GM12878 (cell line): ENCODE results near the gene CLDN16. TPM values are rescaled to one million over a fixed set of nuclear protein-coding genes. Genes with fewer than 3 reads are reported as not detected.

Experiments used
- ATAC-seq: fragments of 200-7000 bp; cut with Tn5 transposase; 3 replicates; pipeline ENCODE4 v1.9.1; 2020; ENCODE audit warnings: mild to moderate bottlenecking, moderate library complexity
- BruUV-seq: library from RNA; stranded (reverse); fragments of 400-500 nt; replicated peaks from 2 replicates; lab custom pipeline; 2021; lab: Mats Ljungman, UMichigan
- CTCF ChIA-PET: fragments of 300-600 bp; sonication (Branson Sonifier 250); formaldehyde crosslinking; extraction: SDS; loops from one replicate; lab custom pipeline; 2021; ENCODE audit warnings: inconsistent platforms; lab: Yijun Ruan, JAX
- POLR2A ChIA-PET: fragments of 350-600 bp; formaldehyde crosslinking; extraction: SDS; loops from one replicate; lab custom pipeline; 2021; ENCODE audit warnings: inconsistent platforms; lab: Charles Lee
- RAD21 ChIA-PET: fragments of 300-600 bp; sonication (Branson Sonifier 250); formaldehyde crosslinking; loops from one replicate; lab custom pipeline; 2023; ENCODE audit warnings: antibody characterized with exemption; ENCODE audit not compliant: unreplicated experiment; lab: Charles Lee
- SMC1A ChIA-PET: fragments of 300-600 bp; sonication (Branson Sonifier 250); formaldehyde crosslinking; loops from one replicate; lab custom pipeline; 2023; ENCODE audit not compliant: unreplicated experiment, uncharacterized antibody; lab: Charles Lee
- DNase-seq: peaks from one replicate; pipeline ENCODE4 v3.0.0-alpha.2; 2011; ENCODE audit warnings: low read depth, low spot score
- FAIRE-seq: peaks from 3 replicates; lab custom pipeline; 2011; peaks lifted over from hg19 to GRCh38; lab: Jason Lieb, UNC
- H2AFZ ChIP-seq: 2 replicates; pipeline ENCODE4 v1.6.0; 2011; ENCODE audit warnings: low read depth, low read length, control low read depth; ENCODE audit not compliant: control insufficient read depth
- H3K27ac ChIP-seq: 2 replicates; pipeline ENCODE4 v1.5.1; 2011; ENCODE audit warnings: control low read depth; ENCODE audit not compliant: control insufficient read depth, insufficient read depth
- H3K27me3 ChIP-seq, 2 experiments: replicated peaks in 1 of 2; 2 replicates each; pipeline versions ENCODE4 v1.6.0 to v1.6.1; 2011; ENCODE audit warnings: low read length in 1 of 2; ENCODE audit not compliant: control insufficient read depth in 2 of 2, insufficient read depth in 2 of 2
- H3K36me3 ChIP-seq, 2 experiments: 2 replicates each; pipeline ENCODE4 v1.5.1; 2011; ENCODE audit warnings: low read length in 1 of 2; ENCODE audit not compliant: control insufficient read depth in 2 of 2, insufficient read depth in 2 of 2
- H3K4me1 ChIP-seq: 2 replicates; pipeline ENCODE4 v1.6.1; 2011; ENCODE audit warnings: mild to moderate bottlenecking, low read length, moderate library complexity, mixed read lengths; ENCODE audit not compliant: control insufficient read depth, insufficient read depth
- H3K4me2 ChIP-seq: 2 replicates; pipeline ENCODE4 v1.6.0; 2011; ENCODE audit warnings: control low read depth; ENCODE audit not compliant: control insufficient read depth, insufficient read depth
- H3K4me3 ChIP-seq: fragments of 200-600 bp; sonication (generic); 2 replicates; pipeline ENCODE4 v1.5.1; 2016
- H3K79me2 ChIP-seq: 2 replicates; pipeline ENCODE4 v1.6.0; 2011; ENCODE audit warnings: low read length; ENCODE audit not compliant: control insufficient read depth, insufficient read depth
- H3K9ac ChIP-seq: 2 replicates; pipeline ENCODE4 v1.8.0; 2011; ENCODE audit warnings: low read length, control low read depth, mixed read lengths; ENCODE audit not compliant: control insufficient read depth, insufficient read depth
- H3K9me3 ChIP-seq: replicated peaks from 3 replicates; pipeline ENCODE4 v1.5.1; 2011; ENCODE audit warnings: mild to moderate bottlenecking, low read length; ENCODE audit not compliant: control insufficient read depth, insufficient read depth
- H4K20me1 ChIP-seq: 2 replicates; pipeline ENCODE4 v1.6.0; 2011; ENCODE audit not compliant: control insufficient read depth, insufficient read depth
- ASH2L ChIP-seq: fragments of 300-600, 200-600 bp; sonication (generic); IDR thresholded peaks from 2 replicates; pipeline ENCODE4 v1.6.1; 2017; ENCODE audit warnings: low read depth, mild to moderate bottlenecking, borderline replicate concordance
- ATF7 ChIP-seq: fragments of 450-650 bp; IDR thresholded peaks from 2 replicates; pipeline ENCODE4 v1.6.1; 2016; ENCODE audit warnings: low read depth, mild to moderate bottlenecking
- BACH1 ChIP-seq: fragments of 450-650 bp; IDR thresholded peaks from 2 replicates; pipeline ENCODE4 v1.6.1; 2017; ENCODE audit warnings: mild to moderate bottlenecking, borderline replicate concordance
- BHLHE40 ChIP-seq, 2 experiments: fragments of 450-650 bp in 1 of 2; IDR thresholded peaks; 2 replicates each; pipeline ENCODE4 v1.6.1; 2011 to 2017; ENCODE audit warnings: low read depth in 2 of 2, borderline replicate concordance in 1 of 2, improper control_type of control experiment in 1 of 2, low read length in 1 of 2, mild to moderate bottlenecking in 1 of 2
- BMI1 ChIP-seq: fragments of 450-650 bp; IDR thresholded peaks from 2 replicates; pipeline ENCODE4 v1.6.1; 2016; ENCODE audit warnings: mild to moderate bottlenecking, moderate library complexity, borderline replicate concordance
- CBFB ChIP-seq: IDR thresholded peaks from 2 replicates; pipeline ENCODE4 v1.6.1; 2016; ENCODE audit warnings: antibody characterized with exemption, low read depth
- HCFC1 ChIP-seq: fragments of 150-350 bp; IDR thresholded peaks from 2 replicates; pipeline ENCODE4 v1.6.1; 2014; ENCODE audit warnings: low read length
- HDAC6 ChIP-seq: fragments of 200-600 bp; sonication (generic); IDR thresholded peaks from one replicate; pipeline ENCODE4 v1.8.0; 2017; ENCODE audit warnings: antibody characterized with exemption; ENCODE audit not compliant: unreplicated experiment
- LARP7 ChIP-seq: fragments of 450-650 bp; IDR thresholded peaks from 2 replicates; pipeline ENCODE4 v1.6.1; 2017; ENCODE audit warnings: mild to moderate bottlenecking
- NFYB ChIP-seq: IDR thresholded peaks from 2 replicates; pipeline ENCODE4 v1.6.1; 2011; ENCODE audit warnings: low read depth, mild to moderate bottlenecking, low read length, improper control_type of control experiment, moderate library complexity; ENCODE audit not compliant: insufficient read depth
- RELB ChIP-seq: fragments of 450-650 bp; IDR thresholded peaks from 2 replicates; pipeline ENCODE4 v1.6.1; 2017; ENCODE audit warnings: low read depth, mild to moderate bottlenecking, moderate library complexity
- RUNX3 ChIP-seq: IDR thresholded peaks from 2 replicates; pipeline ENCODE4 v1.6.1; 2012; ENCODE audit warnings: low read length, inconsistent platforms
- SPI1 ChIP-seq: IDR thresholded peaks from 2 replicates; pipeline ENCODE4 v1.6.1; 2011; ENCODE audit warnings: low read depth, mild to moderate bottlenecking, low read length, moderate library complexity, borderline replicate concordance; ENCODE audit not compliant: insufficient read depth
- STAT1 ChIP-seq: fragments of 450-650 bp; conservative IDR thresholded peaks from 2 replicates; pipeline ENCODE4 v1.6.1; 2014; ENCODE audit warnings: antibody characterized with exemption, mild to moderate bottlenecking
- USF1 ChIP-seq: IDR thresholded peaks from 2 replicates; pipeline ENCODE4 v1.6.1; 2011; ENCODE audit warnings: borderline replicate concordance, low read depth, mild to moderate bottlenecking, moderate library complexity, mixed read lengths, low read length; ENCODE audit not compliant: insufficient read depth; ENCODE audit errors: extremely low read length
- ZNF24 ChIP-seq: fragments of 450-650 bp; IDR thresholded peaks from 2 replicates; pipeline ENCODE4 v1.6.1; 2017; ENCODE audit warnings: antibody characterized with exemption, mild to moderate bottlenecking
- in situ Hi-C: fragments of 300-500 bp; cut with MboI; formaldehyde crosslinking; loops from 9 replicates; pipeline ENCODE4 v1.14.3; 2018; ENCODE audit warnings: mixed read lengths
- intact Hi-C: fragments of 100-400 bp; cut with micrococcal nuclease; formaldehyde crosslinking; loops from one replicate; pipeline ENCODE4 v1.14.2; 2022; ENCODE audit not compliant: unreplicated experiment
- polyA plus RNA-seq, 11 experiments: library from polyadenylated mRNA; depleted of rRNA in 4 of 11; unstranded in 6 of 11; stranded (reverse) in 5 of 11; fragments of >200 nt; fragmentation: Nextera tagmentation in 4 of 11; fragmentation: Illumina TruSeq in 1 of 11; extraction: Ambion mirVana in 4 of 11; extraction: Trizol in 1 of 11; gene quantifications; 1 replicate in 1 of 11; 2 replicates in 10 of 11; pipeline versions ENCODE4 v1.2.1 to v1.2.3, GENCODE V29; 2011 to 2016; ENCODE audit warnings: inconsistent platforms in 2 of 11, missing spikeins in 2 of 11, low read depth in 1 of 11
- total RNA-seq, 4 experiments: library from RNA; depleted of rRNA in 3 of 4; stranded (reverse); fragments of >200 nt in 3 of 4; fragmentation: Illumina TruSeq in 1 of 4; extraction: Trizol in 1 of 4; gene quantifications; 2 replicates each; pipeline versions ENCODE4 v1.2.1 to v1.2.3, GENCODE V29; 2013 to 2021
- TF ChIP-seq, protein P1 (sequence below): IDR thresholded peaks from 2 replicates; pipeline ENCODE4 v1.6.1; 2012; ENCODE audit warnings: low read length, inconsistent platforms
- TF ChIP-seq, protein P2 (sequence below): fragments of 450-650 bp; IDR thresholded peaks from 2 replicates; pipeline ENCODE4 v1.6.1; 2016; ENCODE audit warnings: mild to moderate bottlenecking

CLDN16 gene
- total and polyA plus RNA-seq, 10 of the 15 experiments (the other 5 are each of a cell fraction or from before 2014, with no cell fraction given): 3.2 to 26.6 (median 4.0) TPM

DNA sequence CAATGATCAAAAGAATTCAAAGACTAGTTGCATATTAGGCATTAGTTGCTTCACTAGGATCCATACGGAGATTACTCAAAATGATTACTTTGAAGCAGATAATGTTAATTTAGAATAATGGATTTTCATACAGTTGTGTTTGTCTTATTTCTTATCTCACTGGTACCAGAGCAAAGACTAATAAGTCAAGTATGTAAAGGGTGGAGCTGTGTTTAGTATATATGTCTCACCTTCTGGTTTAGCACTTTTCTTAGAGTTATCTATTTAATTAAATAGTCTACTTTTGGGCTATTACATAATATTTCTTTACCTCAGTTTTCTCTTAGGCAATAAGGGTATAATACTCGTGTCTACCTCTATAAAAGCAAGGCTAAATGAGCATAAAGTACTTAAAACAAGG, 42.9 kb downstream of the CLDN16 start (continued):
- TF ChIP-seq RELB (no peak), ATF7 (no peak), HCFC1 (no peak), ASH2L (no peak), CBFB (no peak), RUNX3 (no peak)
- TF ChIP-seq, protein P1, sequence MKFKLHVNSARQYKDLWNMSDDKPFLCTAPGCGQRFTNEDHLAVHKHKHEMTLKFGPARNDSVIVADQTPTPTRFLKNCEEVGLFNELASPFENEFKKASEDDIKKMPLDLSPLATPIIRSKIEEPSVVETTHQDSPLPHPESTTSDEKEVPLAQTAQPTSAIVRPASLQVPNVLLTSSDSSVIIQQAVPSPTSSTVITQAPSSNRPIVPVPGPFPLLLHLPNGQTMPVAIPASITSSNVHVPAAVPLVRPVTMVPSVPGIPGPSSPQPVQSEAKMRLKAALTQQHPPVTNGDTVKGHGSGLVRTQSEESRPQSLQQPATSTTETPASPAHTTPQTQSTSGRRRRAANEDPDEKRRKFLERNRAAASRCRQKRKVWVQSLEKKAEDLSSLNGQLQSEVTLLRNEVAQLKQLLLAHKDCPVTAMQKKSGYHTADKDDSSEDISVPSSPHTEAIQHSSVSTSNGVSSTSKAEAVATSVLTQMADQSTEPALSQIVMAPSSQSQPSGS: no peak
- TF ChIP-seq, all 136 proteins: peak for 0

DNA sequence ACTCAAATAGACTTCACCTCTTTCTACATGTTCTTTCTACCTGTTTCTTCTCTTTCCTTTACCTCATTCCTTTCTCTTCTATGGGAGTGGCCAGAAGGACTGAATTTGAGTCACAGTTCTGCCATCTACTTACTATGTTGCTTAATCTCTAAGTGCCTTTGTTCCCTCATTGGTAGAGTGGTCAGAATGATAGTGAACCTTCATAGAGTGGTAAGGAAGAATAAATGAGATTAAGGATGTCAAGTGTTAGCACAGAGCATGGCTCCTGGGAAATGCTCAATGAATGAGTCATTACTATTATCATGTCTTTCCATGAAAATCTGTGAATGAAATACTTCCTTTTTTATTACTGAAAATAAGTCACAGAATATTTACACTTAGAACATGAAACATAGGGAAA, 44.3 kb downstream of the CLDN16 start:
- CTCF ChIA-PET: interaction anchor here (1.3 kb wide), 1 partner anchor 470 kb away, joined by 5 read pairs; no protein-coding TSS in a partner anchor
- intact Hi-C loops (no loop called here), in situ Hi-C loops (no loop called here)
- no peak overlapping the region for H3K9ac ChIP-seq
- H3K4me3 ChIP-seq: no peak overlapping the region
- ATAC-seq (no peak), FAIRE-seq (no peak), DNase-seq (no peak)
- H3K4me2 ChIP-seq: no peak overlapping the region
- no peaks in the 10 kb centered on the region for H3K79me2 ChIP-seq
- RAD21 ChIA-PET: no interaction called here
- SMC1A ChIA-PET: interaction anchor here (0.7 to 2.4 kb wide), 2 partner anchors 11 to 95 kb away, joined by 3 to 10 read pairs; no protein-coding TSS in a partner anchor
- H3K9me3 ChIP-seq: no peaks in the 10 kb centered on the region
- H3K27ac ChIP-seq: no peak overlapping the region
- no peaks in the 10 kb centered on the region for H4K20me1 ChIP-seq
- no peaks in the 10 kb centered on the region for H3K4me1 ChIP-seq
- H3K36me3 ChIP-seq: no peaks in the 10 kb centered on the region
- no TSS peak for BruUV-seq
- H2AFZ ChIP-seq: no peak overlapping the region
- POLR2A ChIA-PET: no interaction called here
- no peaks in the 10 kb centered on the region for H3K27me3 ChIP-seq
- TF ChIP-seq BACH1 (no peak), LARP7 (no peak), STAT1 (no peak), BHLHE40 (IDR thresholded peaks at IDR 0.05; ENCODE audit: borderline replicate concordance in 1 of 2, low read depth in 2 of 2, low read length in 1 of 2) (no peak), BMI1 (no peak), HDAC6 (no peak), SPI1 (no peak), ZNF24 (no peak), NFYB (no peak), USF1 (no peak)
- TF ChIP-seq, protein P2, sequence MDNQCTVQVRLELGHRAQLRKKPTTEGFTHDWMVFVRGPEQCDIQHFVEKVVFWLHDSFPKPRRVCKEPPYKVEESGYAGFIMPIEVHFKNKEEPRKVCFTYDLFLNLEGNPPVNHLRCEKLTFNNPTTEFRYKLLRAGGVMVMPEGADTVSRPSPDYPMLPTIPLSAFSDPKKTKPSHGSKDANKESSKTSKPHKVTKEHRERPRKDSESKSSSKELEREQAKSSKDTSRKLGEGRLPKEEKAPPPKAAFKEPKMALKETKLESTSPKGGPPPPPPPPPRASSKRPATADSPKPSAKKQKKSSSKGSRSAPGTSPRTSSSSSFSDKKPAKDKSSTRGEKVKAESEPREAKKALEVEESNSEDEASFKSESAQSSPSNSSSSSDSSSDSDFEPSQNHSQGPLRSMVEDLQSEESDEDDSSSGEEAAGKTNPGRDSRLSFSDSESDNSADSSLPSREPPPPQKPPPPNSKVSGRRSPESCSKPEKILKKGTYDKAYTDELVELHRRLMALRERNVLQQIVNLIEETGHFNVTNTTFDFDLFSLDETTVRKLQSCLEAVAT: no peak
- TF ChIP-seq, protein P1: no peak
